K562 (cell line): Measurements from ENCODE around the gene TNFRSF18. TPM values are rescaled to one million over a fixed set of nuclear protein-coding genes. Genes with fewer than 3 reads are reported as not detected.

Experiments
- ATAC-seq: fragments of 200-7000 bp; cut with Tn5 transposase; 3 replicates; pipeline ENCODE4 v1.9.1; 2020; ENCODE audit warnings: moderate library complexity
- BruUV-seq: library from RNA; stranded (reverse); fragments of 400-500 nt; replicated peaks from 2 replicates; lab custom pipeline; 2021; lab: Mats Ljungman, UMichigan
- CTCF ChIA-PET: fragments of 300-600 bp; formaldehyde crosslinking; extraction: SDS; loops from one replicate; lab custom pipeline; 2021; ENCODE audit warnings: low intra/inter-chr PET ratio; lab: Yijun Ruan, JAX
- POLR2A ChIA-PET: fragments of 300-600, 350-650 bp; sonication (Branson Sonifier 250); formaldehyde crosslinking; extraction: SDS; loops from one replicate; lab custom pipeline; 2021; ENCODE audit warnings: antibody characterized with exemption, inconsistent platforms; lab: Yijun Ruan, JAX
- DNase-seq, 4 experiments: peaks; one replicate each; pipeline versions ENCODE4 v3.0.0 to v3.0.0-alpha.2; 2011 to 2018; ENCODE audit warnings: low spot score in 3 of 4, mixed read lengths in 3 of 4; ENCODE audit errors: extremely low read depth in 1 of 4
- FAIRE-seq: peaks from 2 replicates; lab custom pipeline; 2011; peaks lifted over from hg19 to GRCh38; lab: Jason Lieb, UNC
- H2AFZ ChIP-seq: 2 replicates; pipeline ENCODE4 v1.6.0; 2011; ENCODE audit warnings: low read depth, low read length, control low read depth, inconsistent platforms
- H3K27ac ChIP-seq: fragments of 200-600 bp; 3 replicates; pipeline ENCODE4 v1.8.0; 2011; ENCODE audit warnings: low read depth, mild to moderate bottlenecking, control low read depth, inconsistent platforms, low read length, moderate library complexity, mixed read lengths; ENCODE audit errors: extremely low read depth
- H3K27me3 ChIP-seq, 2 experiments: fragments of 300-600 bp in 1 of 2; 2 replicates in 1 of 2; 3 replicates in 1 of 2; pipeline versions ENCODE4 v1.6.0 to v1.8.0; 2011; ENCODE audit warnings: inconsistent platforms in 2 of 2, low read length in 2 of 2, mild to moderate bottlenecking in 1 of 2, mixed read lengths in 1 of 2, moderate library complexity in 1 of 2; ENCODE audit not compliant: control insufficient read depth in 2 of 2, insufficient read depth in 2 of 2
- H3K36me3 ChIP-seq: fragments of 300-600 bp; 3 replicates; pipeline ENCODE4 v1.8.0; 2011; ENCODE audit warnings: mild to moderate bottlenecking, low read length, inconsistent platforms; ENCODE audit not compliant: control insufficient read depth, insufficient read depth
- H3K4me1 ChIP-seq, 2 experiments: fragments of 200-600 bp in 1 of 2; replicated peaks in 1 of 2; 2 replicates in 1 of 2; 3 replicates in 1 of 2; pipeline versions ENCODE4 v1.5.1 to v1.8.0; 2011; ENCODE audit warnings: inconsistent platforms in 2 of 2, low read length in 2 of 2, mild to moderate bottlenecking in 1 of 2, mixed read lengths in 1 of 2, moderate library complexity in 1 of 2; ENCODE audit not compliant: control insufficient read depth in 2 of 2, insufficient read depth in 2 of 2
- H3K4me2 ChIP-seq: 2 replicates; pipeline ENCODE4 v1.6.1; 2011; ENCODE audit warnings: low read length, control low read depth, inconsistent platforms, mixed read lengths; ENCODE audit not compliant: insufficient read depth
- H3K4me3 ChIP-seq: fragments of 200-600 bp; sonication (generic), shearing (Covaris generic); 2 replicates; pipeline ENCODE4 v1.5.1; 2016; ENCODE audit warnings: control low read depth, inconsistent platforms
- H3K79me2 ChIP-seq: fragments of 200-600 bp; 3 replicates; pipeline ENCODE4 v1.8.0; 2011; ENCODE audit warnings: low read length, inconsistent platforms; ENCODE audit not compliant: control insufficient read depth, insufficient read depth
- H3K9ac ChIP-seq, 2 experiments: 2 replicates each; pipeline versions ENCODE4 v1.6.0 to v1.6.1; 2011; ENCODE audit warnings: low read depth in 2 of 2, low read length in 2 of 2, control low read depth in 1 of 2, inconsistent platforms in 1 of 2, mild to moderate bottlenecking in 1 of 2, mixed read lengths in 1 of 2; ENCODE audit not compliant: insufficient read depth in 1 of 2
- H3K9me1 ChIP-seq: one replicate; pipeline ENCODE4 v1.6.0; 2011; ENCODE audit warnings: inconsistent platforms, mild to moderate bottlenecking, low read length, moderate library complexity; ENCODE audit not compliant: control insufficient read depth, insufficient read depth
- H3K9me3 ChIP-seq: replicated peaks from 2 replicates; pipeline ENCODE4 v1.5.1; 2011; ENCODE audit warnings: low read depth, low read length, inconsistent platforms; ENCODE audit not compliant: control insufficient read depth, insufficient read depth
- H4K20me1 ChIP-seq: replicated peaks from 2 replicates; pipeline ENCODE4 v1.6.1; 2011; ENCODE audit warnings: low read length, inconsistent platforms, mixed read lengths; ENCODE audit not compliant: control insufficient read depth, insufficient read depth
- ARID2 ChIP-seq: fragments of 450-650 bp; IDR thresholded peaks from 2 replicates; pipeline ENCODE4 v1.6.1; 2017; ENCODE audit warnings: antibody characterized with exemption, mild to moderate bottlenecking
- COPS2 ChIP-seq: fragments of 450-650 bp; conservative IDR thresholded peaks from 2 replicates; pipeline ENCODE4 v1.6.1; 2016; ENCODE audit warnings: mild to moderate bottlenecking, moderate library complexity
- JUNB ChIP-seq: fragments of 450-650 bp; formaldehyde crosslinking; conservative IDR thresholded peaks from 2 replicates; pipeline ENCODE4 v1.4.0; 2020; ENCODE audit warnings: mild to moderate bottlenecking
- MAFK ChIP-seq: IDR thresholded peaks from 2 replicates; pipeline ENCODE4 v1.6.1; 2011; ENCODE audit warnings: low read length, improper control_type of control experiment
- NR4A1 ChIP-seq, 2 experiments: fragments of 250-450 bp in 1 of 2; fragments of 450-650 bp in 1 of 2; sonication (Bioruptor Pico) in 1 of 2; IDR thresholded peaks; 2 replicates each; pipeline versions ENCODE4 v1.4.0 to v1.6.1; 2016 to 2020; ENCODE audit warnings: mild to moderate bottlenecking in 2 of 2, missing compliant biosample characterization in 1 of 2, missing genetic modification characterization in 1 of 2, moderate library complexity in 1 of 2
- RBM34 ChIP-seq: fragments of 200-400 bp; formaldehyde crosslinking; IDR thresholded peaks from 2 replicates; pipeline ENCODE4 v1.6.1; 2018; ENCODE audit warnings: low read length, borderline replicate concordance; ENCODE audit not compliant: insufficient read depth
- RFX5 ChIP-seq: IDR thresholded peaks from 2 replicates; pipeline ENCODE4 v1.6.1; 2011; ENCODE audit warnings: low read depth, mild to moderate bottlenecking, improper control_type of control experiment, low read length
- SAP30 ChIP-seq: fragments of 200-600 bp; sonication (generic); IDR thresholded peaks from 2 replicates; pipeline ENCODE4 v1.6.1; 2012; ENCODE audit warnings: borderline replicate concordance, low read depth, mild to moderate bottlenecking, moderate library complexity, low read length, control low read depth, inconsistent platforms; ENCODE audit not compliant: insufficient read depth, poor library complexity, severe bottlenecking
- SMAD4 ChIP-seq: fragments of 250-450 bp; sonication (Bioruptor Pico); conservative IDR thresholded peaks from 2 replicates; pipeline ENCODE4 v1.8.0; 2021; ENCODE audit warnings: inconsistent platforms, mild to moderate bottlenecking, moderate library complexity
- TEAD4 ChIP-seq, 2 experiments: sonication (generic) in 1 of 2; formaldehyde crosslinking in 1 of 2; IDR thresholded peaks; 2 replicates each; pipeline versions ENCODE4 v1.6.1 to v1.8.0; 2012 to 2022; ENCODE audit warnings: borderline replicate concordance in 1 of 2, inconsistent platforms in 1 of 2, low read length in 1 of 2, mild to moderate bottlenecking in 1 of 2, missing genetic modification reagents in 1 of 2
- ZFX ChIP-seq: sonication (generic); formaldehyde crosslinking; IDR thresholded peaks from 2 replicates; pipeline ENCODE4 v1.8.0; 2022; ENCODE audit warnings: mild to moderate bottlenecking, missing genetic modification reagents, moderate library complexity
- ZNF766 ChIP-seq: fragments of 200-800 bp; sonication (Bioruptor generic); conservative IDR thresholded peaks from 2 replicates; pipeline ENCODE4 v1.6.1; 2016; ENCODE audit warnings: missing genetic modification characterization, missing compliant biosample characterization
- WGBS: fragments of 100-300 bp; shearing (Covaris generic); methylation state at CpG from one replicate; pipeline ENCODE4 v1.1.6; 2016; ENCODE audit warnings: low coverage, mixed read lengths; ENCODE audit not compliant: insufficient coverage; ENCODE audit errors: missing lambda C conversion rate; 5-methylcytosine and 5-hydroxymethylcytosine counted together
- in situ Hi-C: fragments of 300-500 bp; cut with MboI; formaldehyde crosslinking; loops from 4 replicates; pipeline ENCODE4 v1.15.0; 2018; ENCODE audit warnings: inconsistent platforms, mixed read lengths
- intact Hi-C: fragments of 100-400 bp; cut with micrococcal nuclease; formaldehyde crosslinking; loops from 2 replicates; pipeline ENCODE4 v1.14.2; 2022
- polyA plus RNA-seq, 8 experiments: library from polyadenylated mRNA; depleted of rRNA in 4 of 8; stranded (reverse) in 5 of 8; unstranded in 3 of 8; fragments of >200 nt; fragmentation: Nextera tagmentation in 2 of 8; fragmentation: Illumina TruSeq in 1 of 8; extraction: Ambion mirVana in 2 of 8; extraction: Trizol in 1 of 8; gene quantifications; 2 replicates each; pipeline versions ENCODE4 v1.2.1 to v1.2.3, GENCODE V29; 2011 to 2014; ENCODE audit warnings: inconsistent platforms in 1 of 8, missing spikeins in 1 of 8
- total RNA-seq, 7 experiments: library from RNA; depleted of rRNA in 6 of 7; stranded (reverse); fragments of >200 nt in 6 of 7; fragmentation: Illumina TruSeq in 2 of 7; extraction: Trizol in 2 of 7; gene quantifications; 2 replicates each; pipeline versions ENCODE4 v1.2.1 to v1.2.3, GENCODE V29; 2011 to 2021; ENCODE audit warnings: low replicate concordance in 1 of 7

The TNFRSF18 gene
- total and polyA plus RNA-seq, 9 of the 15 experiments (the other 6 are each of a cell fraction or from before 2014, with no cell fraction given), result 0.24 to 0.27 TPM; not detected in 7

GRCh38 chr1:1202831-1203560 is 3.4 kb downstream of the TNFRSF18 start:
- ChIA-PET POLR2A (interaction anchor here (0.6 to 0.7 kb wide), 2 partner anchors 15 to 205 kb away, joined by 3 to 4 read pairs; no protein-coding TSS in a partner anchor), CTCF (no interaction called here)
- BruUV-seq, result no TSS peak
- Histone ChIP-seq H4K20me1 (no peaks in the 10 kb centered on the region), H3K27ac (no peak overlapping the region), H3K4me2 (no peak overlapping the region), H3K4me1 (peaks cover 0 to 93% of the 10 kb centered on the region in 2 experiments; a peak in 4 of 5 replicates), H3K79me2 (no peaks in the 10 kb centered on the region), H3K27me3 (no peaks in the 10 kb centered on the region), H3K9me1 (no peaks in the 10 kb centered on the region), H2AFZ (no peak overlapping the region), H3K9me3 (no peaks in the 10 kb centered on the region), H3K9ac (no peak overlapping the region), H3K36me3 (no peaks in the 10 kb centered on the region), H3K4me3 (no peak overlapping the region)
- no peak for TF ChIP-seq ZNF766 (CRISPR knock-in tag)
- TF ChIP-seq NR4A1 (CRISPR knock-in tag; IDR thresholded peaks at IDR 0.05), result no peak
- TF ChIP-seq NR4A1 (tag; IDR thresholded peaks at IDR 0.05), result no peak
- no peak for TF ChIP-seq RBM34
- TF ChIP-seq MAFK, result no peak
- no peak for TF ChIP-seq SAP30
- TF ChIP-seq ZFX (CRISPR knock-in tag), result no peak
- TF ChIP-seq JUNB, result no peak
- TF ChIP-seq COPS2, result no peak
- TF ChIP-seq ARID2, result no peak
- no peak for TF ChIP-seq TEAD4 (IDR thresholded peaks at IDR 0.05; ENCODE audit: low read length)
- no peak for TF ChIP-seq TEAD4 (CRISPR knock-in tag; IDR thresholded peaks at IDR 0.05; ENCODE audit: borderline replicate concordance)
- no peak for TF ChIP-seq SMAD4 (CRISPR knock-in tag)
- TF ChIP-seq RFX5, result no peak
- ATAC-seq (no peak), FAIRE-seq (no peak), DNase-seq (peak in 2 of 4 experiments; percentile 66 to 69)
- 18% methylated on average over 21 of the region's 27 CpGs for WGBS
- in situ Hi-C loops, result no loop called here
- intact Hi-C loops, result no loop called here
